Activated T-cell treated with anti-CD3 and anti-CD28 coated beads, Interleukin-2, amount 50 U/mL, for 4 hours (primary cell): ENCODE measurements around the gene ATP6V0E2. TPM values are rescaled to one million over a fixed set of nuclear protein-coding genes. Genes with fewer than 3 reads are reported as not detected.
"Not testable (repeated sequence)": the region's sequence is repeated elsewhere in the genome, so short reads cannot be mapped to it uniquely, and the experiment has no call there.

Experiments used
- ATAC-seq, 2 donors: fragments of 200-7000 bp; cut with Tn5 transposase; one replicate each; pipeline ENCODE4 v1.10.0; 2021
- DNase-seq: peaks from one replicate; pipeline ENCODE4 v3.0.0-alpha.2; 2020
- H3K27me3 Mint-ChIP-seq: one replicate; pipeline ENCODE4 v1.8.0; 2021; ENCODE audit warnings: low read depth, mixed read lengths
- H3K36me3 Mint-ChIP-seq: one replicate; pipeline ENCODE4 v1.8.0; 2022; ENCODE audit warnings: mixed read lengths; ENCODE audit not compliant: insufficient read depth
- H3K4me1 Mint-ChIP-seq: one replicate; pipeline ENCODE4 v1.8.0; 2021; ENCODE audit warnings: low read depth, mixed read lengths
- H3K4me3 Mint-ChIP-seq: one replicate; pipeline ENCODE4 v1.8.0; 2021; ENCODE audit warnings: mild to moderate bottlenecking, moderate library complexity, mixed read lengths
- H3K9me3 Mint-ChIP-seq: one replicate; pipeline ENCODE4 v1.8.0; 2021; ENCODE audit warnings: mixed read lengths
- total RNA-seq, 3 donors: library from RNA; stranded (reverse); gene quantifications; one replicate each; pipeline ENCODE4 v1.2.1, GENCODE V29; 2021

ATP6V0E2 gene
- 10 to 100 TPM; 36.8 to 43.2 (median 42.5) TPM for total RNA-seq

GRCh38 chr7:149873074-149873969, at the start of gene ATP6V0E2:
ATP6V0E2 (plus strand) TSS chr7:149873969; CDS start chr7:149874066, 97 bp downstream.
- DNase-seq (peak; percentile 87), ATAC-seq (peak; percentile 88 to 92)
- Mint-ChIP-seq H3K36me3 (peaks cover 2% of the 10 kb centered on the region), H3K27me3 (no peaks in the 10 kb centered on the region), H3K4me1 (peaks cover 74% of the 10 kb centered on the region), H3K9me3 (no peaks in the 10 kb centered on the region), H3K4me3 (peak within 1 kb of the TSS; percentile 87)

GRCh38 chr7:149824301-149824741, 49.4 kb upstream of the ATP6V0E2 start:
- no peaks in the 10 kb centered on the region for H3K9me3 Mint-ChIP-seq
- no peak for DNase-seq
- no peak for ATAC-seq
- no peak overlapping the region for H3K4me3 Mint-ChIP-seq
- H3K4me1 Mint-ChIP-seq, result no peaks in the 10 kb centered on the region
- no peaks in the 10 kb centered on the region for H3K36me3 Mint-ChIP-seq
- H3K27me3 Mint-ChIP-seq, result peaks cover 2% of the 10 kb centered on the region

GRCh38 chr7:149824748-149825566, 48.8 kb upstream of the ATP6V0E2 start:
- Mint-ChIP-seq H3K9me3 (no peaks in the 10 kb centered on the region), H3K36me3 (no peaks in the 10 kb centered on the region), H3K4me1 (no peaks in the 10 kb centered on the region), H3K27me3 (peaks cover 2% of the 10 kb centered on the region), H3K4me3 (no peak overlapping the region)
- ATAC-seq (no peak), DNase-seq (no peak)

GRCh38 chr7:149825567-149826343, 48.0 kb upstream of the ATP6V0E2 start:
- H3K9me3 Mint-ChIP-seq, result no peaks in the 10 kb centered on the region
- no peaks in the 10 kb centered on the region for H3K36me3 Mint-ChIP-seq
- ATAC-seq (no peak), DNase-seq (no peak)
- no peaks in the 10 kb centered on the region for H3K4me1 Mint-ChIP-seq
- peaks cover 2% of the 10 kb centered on the region for H3K27me3 Mint-ChIP-seq
- no peak overlapping the region for H3K4me3 Mint-ChIP-seq

- no peak for ATAC-seq
- Mint-ChIP-seq H3K4me1 (no peaks in the 10 kb centered on the region), H3K36me3 (no peaks in the 10 kb centered on the region), H3K27me3 (peaks cover 2% of the 10 kb centered on the region), H3K4me3 (no peak overlapping the region), H3K9me3 (no peaks in the 10 kb centered on the region)
- no peak for DNase-seq
Measured at GRCh38 chr7:149826344-149827088, 47.3 kb upstream of the ATP6V0E2 start.

- DNase-seq (no peak), ATAC-seq (no peak)
- peaks cover 6% of the 10 kb centered on the region for H3K27me3 Mint-ChIP-seq
- H3K4me1 Mint-ChIP-seq, result no peaks in the 10 kb centered on the region
- no peaks in the 10 kb centered on the region for H3K36me3 Mint-ChIP-seq
- no peak overlapping the region for H3K4me3 Mint-ChIP-seq
- no peaks in the 10 kb centered on the region for H3K9me3 Mint-ChIP-seq
Measured at GRCh38 chr7:149827089-149827981, 46.4 kb upstream of the ATP6V0E2 start.

GRCh38 chr7:149828357-149829309, 45.1 kb upstream of the ATP6V0E2 start:
- Mint-ChIP-seq H3K27me3 (peaks cover 11% of the 10 kb centered on the region), H3K4me3 (no peak overlapping the region), H3K4me1 (no peaks in the 10 kb centered on the region), H3K36me3 (no peaks in the 10 kb centered on the region), H3K9me3 (no peaks in the 10 kb centered on the region)
- ATAC-seq (no peak), DNase-seq (no peak)

- H3K4me1 Mint-ChIP-seq, H3K9me3 Mint-ChIP-seq, ATAC-seq, H3K36me3 Mint-ChIP-seq, H3K4me3 Mint-ChIP-seq, DNase-seq: not testable (repeated sequence)
- peaks cover 20% of the 10 kb centered on the region for H3K27me3 Mint-ChIP-seq
Measured at GRCh38 chr7:149830527-149830926, 43.2 kb upstream of the ATP6V0E2 start.

GRCh38 chr7:149830997-149831740, 42.6 kb upstream of the ATP6V0E2 start:
- DNase-seq (no peak), ATAC-seq (no peak)
- Mint-ChIP-seq H3K9me3 (no peaks in the 10 kb centered on the region), H3K27me3 (peaks cover 20% of the 10 kb centered on the region), H3K4me3 (no peak overlapping the region), H3K36me3 (no peaks in the 10 kb centered on the region), H3K4me1 (no peaks in the 10 kb centered on the region)

- H3K4me1 Mint-ChIP-seq, result no peaks in the 10 kb centered on the region
- H3K27me3 Mint-ChIP-seq, result peaks cover 20% of the 10 kb centered on the region
- DNase-seq (no peak), ATAC-seq (no peak)
- H3K9me3 Mint-ChIP-seq, result no peaks in the 10 kb centered on the region
- no peaks in the 10 kb centered on the region for H3K36me3 Mint-ChIP-seq
- no peak overlapping the region for H3K4me3 Mint-ChIP-seq
Measured at GRCh38 chr7:149831741-149832219, 42.0 kb upstream of the ATP6V0E2 start.

GRCh38 chr7:149832332-149833041, 41.3 kb upstream of the ATP6V0E2 start:
- ATAC-seq, result no peak
- Mint-ChIP-seq H3K9me3 (no peaks in the 10 kb centered on the region), H3K27me3 (peaks cover 18% of the 10 kb centered on the region), H3K36me3 (no peaks in the 10 kb centered on the region), H3K4me1 (peaks cover under 1% of the 10 kb centered on the region), H3K4me3 (no peak overlapping the region)
- no peak for DNase-seq
